GM21381 (cell line): ENCODE data around the gene FCN1.

Experiments
- ATAC-seq: cut with Tn5 transposase; IDR thresholded peaks from one replicate; pipeline ENCODE4 v1.9.1; 2021; ENCODE audit warnings: mild to moderate bottlenecking, moderate library complexity; ENCODE audit not compliant: unreplicated experiment

FCN1 gene

DNA sequence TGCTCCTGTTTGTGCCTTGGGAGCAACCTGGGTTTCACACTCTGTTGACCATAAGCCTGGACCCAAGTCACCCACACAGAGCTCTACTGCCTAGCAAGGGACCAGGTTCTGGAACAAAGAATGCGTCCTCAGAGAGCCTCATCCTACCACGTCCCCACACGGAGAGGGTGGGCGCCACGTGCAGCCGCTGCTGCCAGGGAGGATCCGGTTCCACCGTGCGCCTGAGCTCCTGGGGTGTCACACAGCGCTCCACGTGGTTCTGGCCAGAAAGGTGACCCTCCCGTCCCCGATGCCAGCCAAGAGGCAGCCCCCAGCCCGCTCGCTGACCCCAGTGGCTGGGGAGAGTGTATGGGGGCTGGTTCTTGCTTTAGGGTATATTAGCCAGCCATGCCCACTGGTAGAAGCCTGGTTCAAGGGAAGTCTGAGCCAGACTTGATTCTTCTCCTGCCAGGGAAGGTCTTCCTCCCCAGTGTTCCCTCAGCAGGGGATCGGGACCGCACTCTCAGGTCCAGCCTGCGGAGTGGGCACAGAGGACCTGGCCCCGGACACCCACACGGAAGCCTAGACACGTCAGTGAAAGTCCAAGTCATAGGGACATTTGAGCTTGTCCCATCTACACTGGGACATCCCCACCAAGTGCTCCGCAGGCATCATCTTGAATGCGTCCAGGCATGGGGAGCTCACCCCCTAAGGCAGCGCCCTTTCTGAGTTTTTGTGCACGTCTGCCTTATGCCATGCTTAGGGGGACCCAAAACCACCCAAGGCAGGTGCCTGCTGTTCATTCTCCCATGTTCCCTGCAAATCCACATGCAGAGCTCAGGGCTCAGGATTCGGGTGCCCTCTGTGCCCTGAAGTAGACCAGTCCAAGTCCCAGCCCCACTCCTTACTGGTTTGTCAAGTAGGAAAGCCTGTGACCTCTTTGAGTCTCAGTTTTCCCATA lies 2.4 kb downstream of the FCN1 start:
- no peak for ATAC-seq

DNA sequence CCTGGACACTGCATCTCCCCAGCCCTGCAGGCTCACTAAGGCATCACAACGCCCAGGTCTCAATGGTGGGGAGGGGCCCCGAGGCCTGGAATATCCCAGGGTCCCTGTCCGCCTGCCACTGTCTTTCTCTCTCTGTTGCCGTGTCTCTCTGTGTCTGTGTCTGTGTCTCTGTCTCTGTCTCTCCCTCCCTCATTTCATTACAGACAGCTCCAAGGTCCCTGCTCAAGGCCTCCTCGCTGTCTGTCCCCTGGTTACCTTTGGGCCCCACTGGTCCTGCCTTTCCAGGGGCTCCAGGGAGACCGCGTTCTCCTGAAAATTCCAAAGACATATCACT lies 3.2 kb downstream of the FCN1 start:
- no peak for ATAC-seq

DNA sequence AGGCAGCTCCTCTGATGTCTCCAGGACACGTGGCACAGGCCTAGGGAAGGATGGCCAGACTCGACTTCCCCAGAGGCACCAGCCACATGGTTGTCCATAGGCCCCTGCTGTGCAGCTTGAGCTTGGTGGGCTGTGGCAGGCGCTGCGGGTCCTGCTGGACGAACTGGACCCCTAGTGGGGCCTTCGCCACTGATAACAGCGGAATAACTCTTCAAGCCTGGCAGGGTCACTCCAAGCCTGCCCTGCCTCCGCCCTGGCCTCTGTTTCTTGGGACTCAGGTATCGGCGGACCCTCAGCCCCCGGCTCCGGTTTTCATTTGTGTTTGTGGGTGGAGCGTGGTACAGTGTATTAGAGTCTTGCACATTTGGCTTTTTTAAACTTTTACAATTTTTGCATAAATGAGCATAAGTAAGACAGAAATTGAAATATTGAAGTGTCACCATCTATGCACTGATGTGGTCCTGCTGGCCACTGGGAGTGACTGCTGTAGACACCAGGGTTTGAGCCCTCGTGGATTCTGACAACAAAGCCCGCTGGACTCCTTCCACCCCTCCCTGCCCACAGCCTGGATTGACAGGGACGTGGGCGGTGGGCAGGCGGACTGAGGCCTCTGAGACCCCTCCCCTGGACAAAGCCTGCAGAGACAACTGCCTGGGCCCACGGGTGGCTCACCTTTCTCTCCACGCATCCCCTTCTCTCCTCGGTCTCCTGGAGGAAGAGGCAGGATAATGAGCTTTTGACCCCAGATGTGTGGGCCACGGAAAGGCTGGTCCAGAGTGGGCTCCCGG lies 3.8 kb downstream of the FCN1 start:
- no peak for ATAC-seq

DNA sequence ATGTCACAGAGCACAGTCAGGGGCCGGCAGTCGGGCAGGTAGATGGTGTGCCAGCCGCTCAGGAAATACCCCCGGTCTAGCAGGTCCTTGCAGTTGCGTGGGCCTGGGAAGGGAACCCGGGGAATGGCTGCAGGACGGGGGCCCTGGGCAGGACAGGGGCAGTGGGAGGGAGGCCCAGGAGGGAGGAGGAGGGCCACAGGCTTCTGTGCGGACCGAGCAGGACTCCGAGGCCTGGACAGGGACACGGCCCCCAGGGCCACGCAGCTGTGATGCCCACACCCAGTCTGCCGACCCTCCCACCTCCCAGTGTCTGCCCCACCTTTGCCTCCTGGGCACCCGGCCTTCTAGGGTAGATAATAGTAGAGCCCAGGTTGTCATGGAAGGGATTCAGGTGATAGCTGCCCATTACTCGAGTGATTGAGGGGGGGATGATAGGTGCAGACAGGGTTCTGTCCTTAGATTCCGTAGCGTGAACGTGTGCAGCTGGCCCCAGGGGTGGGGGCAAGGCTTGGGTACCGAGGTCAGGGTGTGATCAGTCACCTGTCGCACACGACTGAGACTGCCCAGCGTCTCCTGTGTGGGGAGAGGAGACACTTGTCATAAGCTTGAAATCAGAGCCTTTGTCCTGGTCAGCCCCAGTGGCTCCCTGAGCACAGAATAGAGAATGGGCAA lies 4.5 kb downstream of the FCN1 start:
- no peak for ATAC-seq

DNA sequence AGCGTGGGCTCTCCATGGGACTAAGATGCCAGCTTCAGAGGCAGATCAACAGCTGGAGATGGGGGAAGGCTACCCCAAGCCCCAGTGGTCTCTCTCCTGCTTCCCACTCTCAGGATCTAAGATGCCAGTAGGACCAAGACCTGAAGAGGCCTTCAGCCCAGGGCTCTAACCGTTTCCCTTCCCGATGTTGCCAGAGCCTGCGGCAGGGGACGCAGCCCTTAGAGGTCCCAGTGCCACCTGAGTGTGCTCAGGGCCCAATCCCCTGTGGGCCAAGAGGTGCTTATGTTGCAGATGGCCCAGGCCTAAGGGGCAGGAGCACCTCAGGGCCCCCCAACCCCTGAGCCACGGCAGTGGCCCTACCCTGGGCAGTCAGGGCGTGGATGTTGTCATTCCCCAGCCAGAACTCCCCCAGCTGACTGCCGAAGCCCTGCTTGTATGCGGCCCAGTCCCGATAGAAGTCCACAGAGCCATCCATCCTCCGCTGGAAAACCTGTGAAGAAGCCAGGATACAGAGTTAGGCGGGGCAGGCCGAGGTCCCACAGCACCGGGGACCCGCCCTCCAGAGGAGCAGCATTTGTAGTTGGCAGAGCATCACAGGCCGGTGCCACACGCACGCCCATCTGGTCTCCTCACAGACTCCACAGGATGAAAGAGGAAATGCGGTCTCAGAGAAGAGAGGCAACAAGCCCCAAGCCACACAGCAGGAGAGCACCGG lies 5.4 kb downstream of the FCN1 start:
- no peak for ATAC-seq

DNA sequence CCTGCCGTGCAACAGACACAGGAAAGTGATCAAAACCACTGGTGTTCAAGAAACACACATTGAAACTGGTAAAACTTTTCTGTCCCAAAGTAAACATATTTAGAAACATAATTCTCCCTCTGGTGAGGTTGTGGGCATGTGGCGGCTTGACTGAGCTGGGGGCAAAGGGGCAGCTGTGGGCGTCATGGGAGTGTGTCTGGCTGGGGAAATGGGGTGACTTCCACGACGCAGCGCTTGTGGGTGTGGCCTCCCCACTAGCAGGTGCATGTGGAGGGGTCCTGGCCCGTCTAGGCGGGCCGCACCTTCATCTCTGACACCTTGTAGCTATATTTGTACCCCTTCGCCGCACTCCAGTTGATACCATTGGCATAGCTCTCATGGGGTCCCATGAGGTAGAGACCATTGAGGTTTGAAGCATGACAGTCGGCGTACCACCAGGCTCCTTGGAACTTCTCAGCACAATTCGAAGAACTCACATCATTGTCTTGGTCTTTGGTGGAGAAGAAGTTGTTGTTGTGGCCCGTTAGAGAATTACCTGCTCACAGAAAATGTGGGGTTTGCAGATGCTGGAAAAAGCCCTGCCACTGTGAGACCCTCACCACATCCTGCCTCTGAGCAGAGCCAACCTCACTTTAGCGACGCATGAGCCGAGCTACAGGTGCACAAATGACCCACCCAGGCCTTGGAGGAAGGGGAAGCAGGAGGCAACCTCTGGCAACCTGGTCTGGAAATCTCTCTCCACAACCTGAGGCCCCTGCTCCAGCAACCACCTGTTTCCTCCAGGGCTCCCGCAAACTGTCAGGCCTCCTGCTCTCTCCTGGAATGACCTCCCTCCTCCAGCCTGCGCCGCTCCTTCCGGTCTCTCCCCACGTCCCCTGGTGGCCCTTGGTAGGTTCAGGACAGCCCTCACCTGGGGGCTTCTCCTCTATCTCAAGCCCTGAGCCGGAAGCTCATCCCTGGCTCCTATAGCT lies 7.9 kb downstream of the FCN1 start:
- no peak for ATAC-seq

DNA sequence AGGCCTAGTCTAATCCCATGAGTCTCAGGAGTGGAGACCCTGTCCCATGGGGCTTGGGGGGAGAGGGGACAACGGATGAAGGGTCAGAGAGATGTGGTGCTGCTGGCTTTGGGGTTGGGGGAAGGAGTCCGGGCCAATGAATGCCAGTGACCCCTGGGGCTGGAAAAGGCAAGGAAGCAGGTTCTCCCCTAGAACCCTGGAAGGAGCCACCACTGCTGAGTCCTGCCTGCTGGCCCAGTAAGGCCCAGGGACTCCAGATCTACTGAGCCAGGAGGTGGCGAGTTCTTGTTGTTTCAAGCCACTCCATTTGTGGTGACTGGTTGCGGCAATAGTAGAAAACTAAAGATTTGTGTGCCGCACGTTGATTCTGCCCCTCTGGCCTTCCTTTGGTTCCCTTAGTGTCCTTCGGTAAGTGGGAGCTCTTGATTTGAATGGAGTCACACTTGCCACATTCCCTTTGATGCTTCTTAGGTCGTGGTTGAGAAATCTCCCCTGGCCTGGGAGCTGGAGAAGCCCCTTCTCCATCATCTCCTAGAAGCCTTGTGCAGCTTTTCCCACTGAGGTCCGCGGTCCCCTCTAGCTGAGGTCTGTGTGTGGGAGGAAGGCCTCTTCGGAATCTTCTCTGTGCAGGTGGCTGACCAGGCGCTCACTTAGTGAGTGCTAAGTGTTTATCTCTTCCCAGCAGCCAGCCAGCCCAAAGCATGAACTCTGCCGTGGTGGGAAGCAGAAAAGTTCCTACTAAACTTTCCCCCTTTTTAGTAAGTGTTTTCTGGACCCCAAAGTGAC lies 9.0 kb downstream of the FCN1 start:
- ATAC-seq = no peak

DNA sequence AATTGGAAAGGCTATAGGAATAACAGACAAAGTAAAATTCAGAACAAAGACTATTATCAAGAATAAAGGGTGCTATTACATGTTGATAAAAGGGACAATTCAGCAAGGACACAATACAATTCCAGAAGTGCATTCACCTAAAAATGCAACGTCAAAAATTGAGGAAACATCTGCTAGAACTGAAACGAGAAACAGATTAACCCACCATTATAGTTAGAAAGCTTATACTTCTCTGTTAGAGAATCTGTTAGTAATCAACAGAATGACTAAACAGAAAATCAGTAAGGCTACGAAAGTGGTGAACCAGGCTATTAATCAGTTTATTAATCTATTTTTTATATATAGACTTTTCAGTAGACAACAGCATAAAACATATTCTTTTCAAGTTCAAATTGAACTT lies 14.8 kb downstream of the FCN1 start:
- ATAC-seq = no peak

DNA sequence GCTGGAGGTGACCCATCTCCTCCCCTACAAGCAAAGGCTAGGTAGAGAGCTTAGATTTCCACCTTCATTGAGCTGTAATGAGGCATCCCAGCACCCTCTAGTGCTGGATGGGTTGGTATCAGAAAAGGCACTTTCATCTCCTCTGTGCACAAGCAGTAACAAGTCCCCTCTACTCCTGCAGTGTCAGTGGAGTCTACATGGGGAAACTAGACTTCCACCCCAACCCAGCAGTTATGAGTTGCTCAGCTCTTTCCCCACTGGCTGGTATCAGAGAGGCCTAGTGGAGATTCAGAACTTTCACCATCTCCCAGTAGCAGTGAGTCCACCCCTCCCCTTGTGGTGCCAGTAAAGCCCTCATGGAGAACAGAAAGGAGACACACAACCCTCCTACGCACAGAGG lies 17.9 kb downstream of the FCN1 start:
- no peak for ATAC-seq

DNA sequence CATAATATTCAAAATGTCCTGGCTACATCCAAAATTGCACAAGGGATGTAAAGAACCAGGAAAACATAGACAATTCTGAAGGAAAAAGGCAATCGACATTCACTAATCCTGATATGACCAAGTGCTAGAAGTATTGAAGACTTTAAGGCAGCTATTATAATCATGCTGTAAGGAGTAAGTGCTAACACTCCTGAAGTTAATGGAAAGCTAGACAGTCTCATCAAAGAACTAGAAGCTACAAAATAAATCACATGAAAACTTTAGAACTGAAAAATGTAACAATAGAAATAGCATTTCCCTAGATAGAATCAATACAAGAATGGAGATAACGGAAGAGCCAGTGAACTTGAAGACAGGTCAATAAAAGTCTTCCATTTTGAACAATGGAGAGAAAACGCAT lies 18.5 kb downstream of the FCN1 start:
- ATAC-seq = no peak

DNA sequence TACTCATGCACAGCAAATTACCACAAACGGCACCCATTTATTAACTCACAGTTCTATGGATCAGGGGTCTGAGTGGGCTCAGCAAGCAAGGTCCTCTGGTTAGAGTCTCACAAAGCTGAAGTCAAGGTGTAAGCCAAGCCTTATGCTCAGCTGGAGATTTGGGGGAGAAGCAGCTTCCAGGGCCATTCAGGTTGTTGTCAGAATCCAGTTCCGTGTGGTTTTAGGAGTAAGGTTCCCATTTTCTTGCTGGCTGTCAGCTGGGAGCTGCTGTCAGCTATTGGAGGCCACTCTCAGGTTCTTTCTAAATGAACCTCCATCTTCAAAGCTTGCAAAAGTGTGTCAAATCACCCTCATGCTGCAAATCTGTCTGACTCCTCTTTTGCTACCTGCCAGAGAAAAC lies 19.4 kb downstream of the FCN1 start:
- no peak for ATAC-seq

DNA sequence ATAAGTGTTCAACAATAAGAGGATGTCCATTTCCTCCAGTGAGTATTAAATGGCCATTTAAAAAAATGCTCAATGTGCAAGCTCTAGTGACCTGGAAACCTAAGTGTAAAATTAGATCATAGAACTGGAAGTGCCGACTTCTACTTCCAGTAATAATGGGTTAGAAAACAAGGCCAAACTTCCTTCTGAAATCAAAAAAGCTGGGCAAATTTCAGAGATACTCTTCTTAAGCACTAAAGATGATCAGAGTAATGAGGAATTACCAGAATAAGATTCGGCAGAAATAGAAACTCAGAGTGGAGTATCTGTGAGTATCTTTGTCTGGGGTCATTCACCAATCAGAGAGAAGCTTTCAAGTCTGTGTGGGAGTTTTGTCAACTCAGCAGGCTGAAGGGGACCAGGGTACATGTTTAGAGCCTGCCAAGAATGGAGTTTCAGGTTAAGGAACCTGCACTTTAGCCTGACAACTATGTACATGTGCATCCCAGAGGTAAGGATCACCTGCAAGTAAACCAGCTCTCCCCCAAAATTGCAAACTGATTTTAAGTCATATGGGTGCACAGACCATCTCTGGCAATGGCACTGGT lies 20.0 kb downstream of the FCN1 start:
- no peak for ATAC-seq

DNA sequence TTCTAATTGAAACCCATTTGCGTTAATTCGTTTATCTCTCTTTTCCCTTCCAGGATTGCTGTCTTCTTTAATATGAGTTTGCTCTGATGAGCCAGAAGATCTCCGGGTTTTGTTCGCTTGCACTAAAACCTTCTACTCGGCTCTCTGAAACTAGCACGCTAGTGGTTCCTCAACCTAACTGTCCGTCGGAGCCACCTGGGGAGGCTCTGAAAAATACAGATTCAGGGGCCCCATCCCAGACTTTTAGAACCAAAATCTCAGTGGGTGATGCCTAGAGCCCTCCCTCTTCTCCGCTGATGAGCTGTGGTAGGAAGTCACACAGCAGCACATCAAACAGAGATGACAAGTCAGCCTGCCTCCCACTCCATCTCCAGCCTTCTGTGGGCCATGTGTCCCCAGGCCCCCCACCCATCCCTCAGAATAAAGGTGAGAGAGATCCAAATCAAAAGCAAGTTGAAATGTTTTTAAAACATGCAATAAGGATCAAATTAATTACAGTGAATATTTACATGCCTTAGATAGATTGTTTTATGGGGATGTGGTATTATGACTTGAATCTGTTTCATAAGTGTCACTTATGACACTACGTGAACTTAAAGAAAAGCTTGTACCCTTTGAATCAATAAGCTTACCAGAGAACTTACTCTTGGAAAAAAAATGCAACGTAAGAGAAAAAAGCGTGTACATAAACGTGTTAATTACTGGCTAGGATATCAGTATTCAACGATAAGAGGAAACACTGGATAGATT lies 20.7 kb downstream of the FCN1 start:
- no peak for ATAC-seq

DNA sequence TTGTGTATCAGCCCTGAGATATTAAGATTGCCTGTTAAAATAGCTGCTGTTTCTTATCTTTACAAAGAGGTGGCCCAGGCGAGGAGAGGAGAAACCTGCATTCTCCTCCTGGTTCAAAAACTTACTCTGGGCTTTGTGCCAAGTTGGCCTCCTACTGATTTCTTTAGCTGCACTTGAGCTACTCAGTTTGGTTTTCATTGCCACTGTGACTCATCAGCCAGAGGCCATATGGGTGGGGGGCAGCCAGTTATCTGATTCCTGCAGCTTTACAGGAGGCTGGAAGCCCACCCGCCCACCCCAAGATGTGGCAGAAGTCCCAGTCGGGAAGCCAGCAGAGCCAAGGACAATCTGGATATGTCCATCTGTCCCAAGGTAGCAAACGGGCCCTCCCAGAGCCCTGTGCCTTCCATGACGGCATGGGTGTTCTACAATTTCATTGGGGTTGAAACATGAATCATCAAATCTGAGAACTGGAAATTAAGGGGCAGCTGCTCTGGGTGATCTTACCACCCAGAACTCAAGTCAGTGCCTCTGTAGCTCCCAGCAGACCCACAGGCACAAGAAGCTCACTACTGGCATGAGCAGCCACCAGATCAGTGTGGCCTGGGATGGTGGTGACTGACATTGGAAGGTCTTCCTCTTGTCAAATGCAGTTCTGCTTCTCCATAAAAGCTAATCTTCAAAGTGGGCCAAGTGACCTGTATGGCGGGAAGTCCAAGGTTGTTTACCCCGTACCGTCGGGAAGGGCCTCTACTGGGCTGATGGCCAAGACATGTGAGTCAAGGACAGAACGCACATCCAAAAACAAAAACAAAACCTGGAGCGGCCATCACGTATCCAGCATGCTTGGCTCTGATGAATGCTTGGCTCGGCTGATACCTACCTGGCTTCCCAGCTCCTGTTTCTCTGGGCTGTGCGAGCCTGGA lies 21.5 kb downstream of the FCN1 start:
- ATAC-seq = no peak

DNA sequence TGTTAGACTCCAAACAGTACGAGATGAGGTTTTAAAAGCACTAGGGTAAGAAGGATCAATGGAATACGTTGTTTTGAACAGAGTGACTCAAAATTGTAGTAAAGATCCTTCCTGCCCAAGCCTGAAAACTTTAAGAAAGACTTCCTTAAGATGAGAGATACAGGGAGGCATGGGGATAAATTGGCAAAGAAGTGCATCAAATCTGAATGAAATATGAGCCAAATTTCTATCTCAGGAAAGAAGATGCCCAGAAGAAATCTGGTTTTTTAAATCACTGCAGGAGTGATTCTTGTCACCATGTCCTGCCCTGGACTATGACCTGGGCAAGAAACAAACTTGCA lies 22.2 kb downstream of the FCN1 start:
- ATAC-seq = no peak

DNA sequence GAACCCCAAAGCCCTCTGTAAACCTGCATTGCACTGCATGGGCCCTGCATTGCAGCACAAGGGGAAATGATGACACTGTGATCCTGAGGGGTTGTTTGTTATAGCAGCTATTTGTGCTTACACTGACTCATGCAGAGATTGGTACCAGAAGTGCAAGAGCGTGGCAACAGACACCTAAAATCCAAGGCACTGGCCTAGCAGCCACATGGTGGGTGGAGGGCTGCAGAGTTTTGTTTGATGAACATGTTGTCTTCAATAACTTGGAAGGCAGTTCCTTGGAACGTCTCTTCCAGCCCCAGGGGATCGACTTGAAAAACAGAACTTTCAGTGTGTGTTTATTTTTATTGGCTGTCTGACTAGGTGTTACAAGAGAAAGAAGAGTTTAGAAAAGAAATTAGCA lies 22.6 kb downstream of the FCN1 start:
- ATAC-seq = no peak
